Keratinocyte (primary cell): Measurements from ENCODE around the gene AOPEP.

Source experiments
- EZH2 ChIP-seq: IDR thresholded peaks from one replicate; pipeline ENCODE4 v1.6.1; 2012; ENCODE audit warnings: inconsistent platforms, mild to moderate bottlenecking, low read length, moderate library complexity
- TF ChIP-seq, protein P1 (sequence below), 3 experiments: IDR thresholded peaks in 1 of 3; conservative IDR thresholded peaks in 1 of 3; optimal IDR thresholded peaks in 1 of 3; 2 replicates in 2 of 3; 3 replicates in 1 of 3; pipeline versions ENCODE3 to v1.5.1; 2011; ENCODE audit warnings: low read length in 3 of 3, mild to moderate bottlenecking in 3 of 3, moderate library complexity in 2 of 3, control low read depth in 1 of 3, inconsistent platforms in 1 of 3; ENCODE audit not compliant: insufficient read depth in 2 of 3; ENCODE audit errors: extremely low read depth in 1 of 3

DNA sequence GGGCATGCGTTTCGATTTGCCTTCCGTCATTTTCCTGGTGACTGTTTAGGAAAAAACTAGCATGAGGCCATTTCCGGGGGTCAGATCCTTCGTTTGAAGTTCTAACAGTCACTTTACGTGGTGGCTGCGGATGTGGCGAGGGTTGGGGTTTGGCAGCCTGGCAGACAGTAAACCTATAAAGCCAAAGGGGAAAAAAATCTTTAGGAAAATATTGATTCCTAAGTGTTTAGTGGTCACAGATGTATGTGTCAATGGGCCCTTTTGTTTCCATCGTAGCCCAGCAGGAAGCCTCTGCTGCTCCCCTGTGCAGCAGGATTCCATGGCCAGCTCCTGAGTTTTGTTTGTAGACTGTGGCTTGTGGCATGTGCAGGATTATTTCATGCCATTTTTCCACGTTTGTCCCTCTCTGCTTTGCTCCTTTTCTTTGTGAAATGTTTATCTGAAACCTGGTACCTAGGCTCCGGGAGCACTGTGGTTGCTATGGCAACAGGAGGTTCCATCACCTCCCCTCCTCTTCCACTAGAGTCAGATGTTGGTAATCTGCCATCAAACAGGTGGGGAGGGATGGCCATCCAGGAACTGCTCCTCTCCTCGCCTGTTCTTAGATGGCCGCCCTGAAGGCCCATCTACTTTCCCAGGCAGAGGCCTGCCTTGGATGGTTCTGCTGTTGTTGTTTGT lies 202.3 kb downstream of the AOPEP start:
- TF ChIP-seq, protein P1, sequence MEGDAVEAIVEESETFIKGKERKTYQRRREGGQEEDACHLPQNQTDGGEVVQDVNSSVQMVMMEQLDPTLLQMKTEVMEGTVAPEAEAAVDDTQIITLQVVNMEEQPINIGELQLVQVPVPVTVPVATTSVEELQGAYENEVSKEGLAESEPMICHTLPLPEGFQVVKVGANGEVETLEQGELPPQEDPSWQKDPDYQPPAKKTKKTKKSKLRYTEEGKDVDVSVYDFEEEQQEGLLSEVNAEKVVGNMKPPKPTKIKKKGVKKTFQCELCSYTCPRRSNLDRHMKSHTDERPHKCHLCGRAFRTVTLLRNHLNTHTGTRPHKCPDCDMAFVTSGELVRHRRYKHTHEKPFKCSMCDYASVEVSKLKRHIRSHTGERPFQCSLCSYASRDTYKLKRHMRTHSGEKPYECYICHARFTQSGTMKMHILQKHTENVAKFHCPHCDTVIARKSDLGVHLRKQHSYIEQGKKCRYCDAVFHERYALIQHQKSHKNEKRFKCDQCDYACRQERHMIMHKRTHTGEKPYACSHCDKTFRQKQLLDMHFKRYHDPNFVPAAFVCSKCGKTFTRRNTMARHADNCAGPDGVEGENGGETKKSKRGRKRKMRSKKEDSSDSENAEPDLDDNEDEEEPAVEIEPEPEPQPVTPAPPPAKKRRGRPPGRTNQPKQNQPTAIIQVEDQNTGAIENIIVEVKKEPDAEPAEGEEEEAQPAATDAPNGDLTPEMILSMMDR (optimal IDR thresholded peaks at IDR 0.05 in 1 of 3, IDR thresholded peaks at IDR 0.05 in 1 of 3, conservative IDR thresholded peaks at IDR 0.05 in 1 of 3; ENCODE audit: extremely low read depth in 1 of 3, insufficient read depth in 2 of 3, low read length in 3 of 3): no peak
- TF ChIP-seq EZH2: no peak
